B cell (primary cell): ENCODE results near the gene UBA3. TPM values are rescaled to one million over a fixed set of nuclear protein-coding genes. Genes with fewer than 3 reads are reported as not detected.

Experiments used
- ATAC-seq: fragments of 200-7000 bp; cut with Tn5 transposase; one replicate; pipeline ENCODE4 v1.10.0; 2021; ENCODE audit warnings: low read depth, mild to moderate bottlenecking, moderate number of reproducible peaks, moderate library complexity
- CTCF ChIA-PET: fragments of 350-600 bp; sonication (Branson Sonifier 250); formaldehyde crosslinking; loops from one replicate; lab custom pipeline; 2021; ENCODE audit warnings: antibody characterized with exemption, inconsistent platforms; lab: Charles Lee
- POLR2A ChIA-PET: fragments of 350-600 bp; sonication (Branson Sonifier 250); formaldehyde crosslinking; loops from one replicate; lab custom pipeline; 2021; ENCODE audit warnings: antibody characterized with exemption; lab: Charles Lee
- DNase-seq: peaks from one replicate; pipeline ENCODE4 v3.0.0; 2013
- H2AFZ ChIP-seq: 2 replicates; pipeline ENCODE4 v1.6.1; 2012; ENCODE audit warnings: mild to moderate bottlenecking, low read depth, low read length; ENCODE audit not compliant: insufficient read depth, poor library complexity, severe bottlenecking
- H3K27ac ChIP-seq, 2 donors: 1 replicate in 1 of 2; 2 replicates in 1 of 2; pipeline ENCODE4 v1.5.1; 2012 to 2013; ENCODE audit warnings: low read length in 2 of 2, mild to moderate bottlenecking in 2 of 2, moderate library complexity in 1 of 2
- H3K27me3 ChIP-seq, 4 experiments: fragments of 200-600 bp in 1 of 4; sonication (generic) in 1 of 4; replicated peaks in 1 of 4; 1 replicate in 2 of 4; 2 replicates in 2 of 4; pipeline versions ENCODE4 v1.6.1 to v1.7.0; 2013 to 2016; ENCODE audit warnings: low read length in 3 of 4, mild to moderate bottlenecking in 2 of 4, mixed read lengths in 1 of 4, moderate library complexity in 1 of 4; ENCODE audit not compliant: insufficient read depth in 4 of 4, control insufficient read depth in 3 of 4; ENCODE audit errors: control extremely low read depth in 1 of 4
- H3K36me3 ChIP-seq, 2 experiments: replicated peaks in 1 of 2; 1 replicate in 1 of 2; 2 replicates in 1 of 2; pipeline versions ENCODE4 v1.6.1 to v1.7.1; 2013; ENCODE audit warnings: low read length in 1 of 2; ENCODE audit not compliant: insufficient read depth in 2 of 2, control insufficient read depth in 1 of 2; ENCODE audit errors: control extremely low read depth in 1 of 2, extremely low read depth in 1 of 2
- H3K4me1 ChIP-seq, 2 donors: fragments of 200-600 bp in 1 of 2; sonication (generic) in 1 of 2; 1 replicate in 1 of 2; 2 replicates in 1 of 2; pipeline versions ENCODE4 v1.5.1 to v1.6.1; 2013 to 2017; ENCODE audit warnings: low read length in 2 of 2; ENCODE audit not compliant: control insufficient read depth in 2 of 2, insufficient read depth in 2 of 2
- H3K4me2 ChIP-seq: replicated peaks from 2 replicates; pipeline ENCODE3; 2012; ENCODE audit warnings: mild to moderate bottlenecking, low read depth, low read length; ENCODE audit not compliant: poor library complexity, severe bottlenecking
- H3K4me3 ChIP-seq, 5 experiments: fragments of 200-600 bp in 1 of 5; sonication (generic) in 1 of 5; 1 replicate in 3 of 5; 2 replicates in 2 of 5; pipeline versions ENCODE4 v1.5.1 to v1.7.0; 2011 to 2016; ENCODE audit warnings: low read length in 4 of 5, mild to moderate bottlenecking in 4 of 5, low read depth in 2 of 5, control low read depth in 1 of 5, moderate library complexity in 1 of 5; ENCODE audit not compliant: insufficient read depth in 1 of 5; ENCODE audit errors: control extremely low read depth in 1 of 5, extremely low read depth in 1 of 5
- H3K79me2 ChIP-seq: fragments of 200-600 bp; sonication (generic); one replicate; pipeline ENCODE4 v1.6.0; 2016; ENCODE audit warnings: low read length; ENCODE audit not compliant: control insufficient read depth, insufficient read depth
- H3K9ac ChIP-seq: fragments of 200-600 bp; sonication (generic); 2 replicates; pipeline ENCODE4 v1.6.1; 2017; ENCODE audit warnings: mild to moderate bottlenecking, low read length, moderate library complexity
- H3K9me3 ChIP-seq, 3 donors: one replicate each; pipeline versions ENCODE4 v1.6.1 to v1.7.1; 2013; ENCODE audit warnings: low read length in 2 of 3; ENCODE audit not compliant: control insufficient read depth in 2 of 3, insufficient read depth in 1 of 3; ENCODE audit errors: control extremely low read depth in 1 of 3
- H4K20me1 ChIP-seq: 2 replicates; pipeline ENCODE4 v1.6.0; 2012; ENCODE audit warnings: mild to moderate bottlenecking, low read length; ENCODE audit not compliant: insufficient read depth, control insufficient read depth, poor library complexity, severe bottlenecking
- H3K27ac Mint-ChIP-seq: one replicate; pipeline ENCODE4 v1.8.0; 2021; ENCODE audit warnings: mixed read lengths
- H3K27me3 Mint-ChIP-seq: one replicate; pipeline ENCODE4 v1.8.0; 2021; ENCODE audit warnings: mixed read lengths
- H3K4me1 Mint-ChIP-seq: one replicate; pipeline ENCODE4 v1.8.0; 2021; ENCODE audit warnings: mixed read lengths
- H3K4me3 Mint-ChIP-seq: one replicate; pipeline ENCODE4 v1.8.0; 2021; ENCODE audit warnings: mixed read lengths
- H3K9me3 Mint-ChIP-seq: one replicate; pipeline ENCODE4 v1.8.0; 2022; ENCODE audit warnings: mixed read lengths; ENCODE audit not compliant: insufficient read depth
- CTCF ChIP-seq: fragments of 200-600 bp; IDR thresholded peaks from one replicate; pipeline ENCODE4 v1.8.0; 2022; ENCODE audit warnings: antibody characterized with exemption, mild to moderate bottlenecking
- EZH2 ChIP-seq: IDR thresholded peaks from 2 replicates; pipeline ENCODE4 v1.6.1; 2012; ENCODE audit warnings: borderline replicate concordance, low read depth, mild to moderate bottlenecking, moderate library complexity, low read length; ENCODE audit not compliant: insufficient read depth, poor library complexity, severe bottlenecking
- WGBS: methylation state at CpG from one replicate; pipeline ENCODE4 v1.1.5; 2013; ENCODE audit warnings: missing lambda C conversion rate; ENCODE audit not compliant: insufficient coverage; 5-methylcytosine and 5-hydroxymethylcytosine counted together
- intact Hi-C: fragments of 100-400 bp; cut with micrococcal nuclease; formaldehyde crosslinking; loops from one replicate; pipeline ENCODE4 v1.10.0; 2022
- polyA plus RNA-seq: library from polyadenylated mRNA; depleted of rRNA; stranded (reverse); fragments of >200 nt; gene quantifications from 2 replicates; pipeline ENCODE4 v1.2.3, GENCODE V29; 2012
- total RNA-seq, 2 donors: library from RNA; stranded (reverse); fragments of 120-200 nt in 1 of 2; gene quantifications; 1 replicate in 1 of 2; 2 replicates in 1 of 2; pipeline versions ENCODE4 v1.2.3 to v1.2.4, GENCODE V29; 2013 to 2022

The UBA3 gene
- total and polyA plus RNA-seq, 2 donors (not counting 1 experiment from before 2014, with no cell fraction given): 42.2 to 99.8 TPM

GRCh38 chr3:69011096-69011730 lies 69.0 kb downstream of the UBA3 start:
- WGBS: 97% methylated on average over 5 of the region's 8 CpGs
- Mint-ChIP-seq H3K4me3 (peak overlapping the region; percentile 21), H3K9me3 (no peaks in the 10 kb centered on the region), H3K27me3 (no peaks in the 10 kb centered on the region), H3K27ac (no peak overlapping the region), H3K4me1 (peaks cover 10% of the 10 kb centered on the region)
- Histone ChIP-seq H2AFZ (no peak overlapping the region), H3K4me2 (no peak overlapping the region), H3K79me2 (no peaks in the 10 kb centered on the region), H3K9ac (no peak overlapping the region), H3K4me1 (peaks cover 6 to 11% of the 10 kb centered on the region in 2 donors), H4K20me1 (no peaks in the 10 kb centered on the region), H3K36me3 (peaks cover 0 to 4% of the 10 kb centered on the region in 2 experiments), H3K4me3 (no peak overlapping the region), H3K9me3 (no peaks in the 10 kb centered on the region), H3K27ac (no peak overlapping the region), H3K27me3 (no peaks in the 10 kb centered on the region)
- intact Hi-C loops: no loop called here
- no peak for ATAC-seq
- DNase-seq: no peak
- ChIA-PET CTCF (interaction anchor here (1.0 kb wide), 1 partner anchor 109 kb away, joined by 3 read pairs; no protein-coding TSS in a partner anchor), POLR2A (no interaction called here)
- TF ChIP-seq CTCF (no peak), EZH2 (no peak)
